PC-3 (cell line): ENCODE data around the gene EMILIN1. TPM values are rescaled to one million over a fixed set of nuclear protein-coding genes. Genes with fewer than 3 reads are reported as not detected.

ENCODE experiments used
- ATAC-seq: fragments of 200-7000 bp; cut with Tn5 transposase; 2 replicates; pipeline ENCODE4 v1.9.1; 2020; ENCODE audit warnings: mild to moderate bottlenecking, moderate library complexity
- BruUV-seq: library from RNA; stranded (reverse); fragments of 400-500 nt; replicated peaks from 2 replicates; lab custom pipeline; 2021; lab: Mats Ljungman, UMichigan
- CTCF ChIA-PET: fragments of 300-600 bp; sonication (Branson Sonifier 250); formaldehyde crosslinking; loops from one replicate; lab custom pipeline; 2022; ENCODE audit warnings: antibody characterized with exemption; lab: Charles Lee
- POLR2A ChIA-PET: fragments of 300-600 bp; sonication (Branson Sonifier 250); formaldehyde crosslinking; loops from one replicate; lab custom pipeline; 2022; ENCODE audit warnings: antibody characterized with exemption; ENCODE audit not compliant: unreplicated experiment; lab: Charles Lee
- DNase-seq: peaks from one replicate; pipeline ENCODE4 v3.0.0-alpha.2; 2015
- H2AFZ ChIP-seq: fragments of 300-600 bp; sonication (generic); 2 replicates; pipeline ENCODE4 v1.6.0; 2016; ENCODE audit warnings: antibody characterized with exemption, low read length
- H3F3A ChIP-seq: fragments of 300-600 bp; sonication (generic); one replicate; pipeline ENCODE4 v1.6.0; 2017; ENCODE audit warnings: antibody characterized with exemption, low read length, control low read depth, mild to moderate bottlenecking; ENCODE audit not compliant: unreplicated experiment
- H3K27ac ChIP-seq: fragments of 300-600 bp; sonication (generic); 2 replicates; pipeline ENCODE4 v1.5.1; 2016; ENCODE audit warnings: mild to moderate bottlenecking, low read length
- H3K27me3 ChIP-seq: fragments of 300-600 bp; sonication (generic); 2 replicates; pipeline ENCODE4 v1.6.1; 2016; ENCODE audit warnings: low read length, mixed read lengths
- H3K36me3 ChIP-seq: fragments of 300-600 bp; sonication (generic); 2 replicates; pipeline ENCODE4 v1.6.1; 2016; ENCODE audit warnings: low read depth, mixed run types, low read length, mixed read lengths
- H3K4me1 ChIP-seq: fragments of 300-600 bp; sonication (generic); 2 replicates; pipeline ENCODE4 v1.5.1; 2016; ENCODE audit warnings: low read length; ENCODE audit not compliant: insufficient read depth
- H3K4me2 ChIP-seq: fragments of 300-600 bp; sonication (generic); 2 replicates; pipeline ENCODE4 v1.6.0; 2016; ENCODE audit warnings: low read length
- H3K4me3 ChIP-seq: fragments of 300-600 bp; sonication (generic); 2 replicates; pipeline ENCODE4 v1.5.1; 2016; ENCODE audit warnings: mild to moderate bottlenecking, low read length, mixed read lengths
- H3K79me2 ChIP-seq: fragments of 300-600 bp; sonication (generic); 2 replicates; pipeline ENCODE4 v1.6.1; 2017; ENCODE audit warnings: low read length, mixed read lengths
- H3K9ac ChIP-seq: fragments of 300-600 bp; sonication (generic); 2 replicates; pipeline ENCODE4 v1.6.0; 2016; ENCODE audit warnings: mild to moderate bottlenecking, low read length
- H3K9me2 ChIP-seq: fragments of 300-600 bp; sonication (generic); replicated peaks from 2 replicates; pipeline ENCODE4 v1.6.1; 2016; ENCODE audit warnings: mixed run types, low read length, mixed read lengths
- H3K9me3 ChIP-seq: fragments of 300-600 bp; sonication (generic); 2 replicates; pipeline ENCODE4 v1.6.1; 2016; ENCODE audit warnings: low read length, mixed read lengths
- H4K20me1 ChIP-seq: fragments of 300-600 bp; sonication (generic); 2 replicates; pipeline ENCODE4 v1.6.1; 2016; ENCODE audit warnings: low read length, mixed read lengths
- EZH2 ChIP-seq: fragments of 300-600 bp; sonication (generic); IDR thresholded peaks from one replicate; pipeline ENCODE4 v1.6.1; 2017; ENCODE audit warnings: antibody characterized with exemption, mild to moderate bottlenecking, low read length; ENCODE audit not compliant: unreplicated experiment
- EZH2phosphoT487 ChIP-seq: fragments of 300-600 bp; sonication (generic); IDR thresholded peaks from 2 replicates; pipeline ENCODE4 v1.6.1; 2018; ENCODE audit warnings: mild to moderate bottlenecking, antibody characterized with exemption, low read length, borderline replicate concordance
- intact Hi-C: fragments of 100-400 bp; cut with micrococcal nuclease; formaldehyde crosslinking; loops from 2 replicates; pipeline ENCODE4 v1.9.0; 2023
- total RNA-seq: library from RNA; depleted of rRNA; stranded (reverse); fragments of >200 nt; gene quantifications from 2 replicates; pipeline ENCODE4 v1.2.3, GENCODE V29; 2014
- TF ChIP-seq, protein P1 (sequence below): fragments of 300-600 bp; sonication (generic); conservative IDR thresholded peaks from 2 replicates; pipeline ENCODE4 v1.5.1; 2017; ENCODE audit warnings: antibody characterized with exemption, low read depth, mild to moderate bottlenecking, low read length

The EMILIN1 gene
- total RNA-seq, 1 experiment from 2014 or later = 0.69 TPM

DNA sequence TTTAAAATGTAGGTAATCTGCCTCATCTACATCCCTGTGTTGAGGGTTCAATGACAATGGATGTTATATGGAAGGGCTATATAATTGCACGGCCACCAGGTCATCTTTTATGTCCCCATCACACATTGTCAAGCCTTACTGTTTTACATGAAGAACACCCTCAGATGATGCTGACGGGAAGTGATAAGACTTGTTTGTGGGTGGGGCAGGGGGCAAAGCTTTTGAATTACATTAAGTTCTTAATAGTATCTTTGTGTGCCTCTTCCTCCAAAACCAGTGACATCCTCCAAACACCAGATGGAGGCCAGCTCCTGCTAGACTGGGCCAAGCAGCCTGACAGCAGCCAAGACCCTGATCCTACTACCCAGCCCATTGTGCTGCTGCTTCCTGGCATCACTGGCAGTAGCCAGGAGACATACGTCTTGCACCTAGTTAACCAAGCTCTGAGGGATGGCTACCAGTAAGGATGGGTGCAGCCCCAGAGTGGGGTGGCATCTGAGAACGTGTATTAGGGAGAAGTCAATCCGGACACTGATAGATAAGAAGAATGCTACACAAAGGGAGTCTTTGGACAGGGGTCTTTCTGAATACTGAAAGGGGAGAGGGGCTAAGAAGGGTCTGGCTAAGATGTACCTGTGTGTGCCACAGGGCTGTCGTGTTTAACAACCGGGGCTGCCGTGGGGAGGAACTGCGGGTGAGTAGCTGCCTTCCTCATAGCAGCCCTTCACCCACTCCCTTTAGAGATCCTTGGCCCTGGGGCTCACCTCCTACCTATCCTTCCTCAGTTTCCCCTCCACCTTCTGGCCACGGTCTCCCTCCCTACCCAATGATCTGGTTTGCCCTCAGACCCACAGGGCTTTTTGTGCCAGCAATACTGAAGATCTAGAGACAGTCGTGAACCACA lies 50.5 kb downstream of the EMILIN1 start:
- H3K9me2 ChIP-seq = no peaks in the 10 kb centered on the region
- H3K36me3 ChIP-seq = peaks cover 12% of the 10 kb centered on the region
- H3K27me3 ChIP-seq = no peaks in the 10 kb centered on the region
- TF ChIP-seq EZH2 (no peak), EZH2phosphoT487 (no peak)
- TF ChIP-seq, protein P1, sequence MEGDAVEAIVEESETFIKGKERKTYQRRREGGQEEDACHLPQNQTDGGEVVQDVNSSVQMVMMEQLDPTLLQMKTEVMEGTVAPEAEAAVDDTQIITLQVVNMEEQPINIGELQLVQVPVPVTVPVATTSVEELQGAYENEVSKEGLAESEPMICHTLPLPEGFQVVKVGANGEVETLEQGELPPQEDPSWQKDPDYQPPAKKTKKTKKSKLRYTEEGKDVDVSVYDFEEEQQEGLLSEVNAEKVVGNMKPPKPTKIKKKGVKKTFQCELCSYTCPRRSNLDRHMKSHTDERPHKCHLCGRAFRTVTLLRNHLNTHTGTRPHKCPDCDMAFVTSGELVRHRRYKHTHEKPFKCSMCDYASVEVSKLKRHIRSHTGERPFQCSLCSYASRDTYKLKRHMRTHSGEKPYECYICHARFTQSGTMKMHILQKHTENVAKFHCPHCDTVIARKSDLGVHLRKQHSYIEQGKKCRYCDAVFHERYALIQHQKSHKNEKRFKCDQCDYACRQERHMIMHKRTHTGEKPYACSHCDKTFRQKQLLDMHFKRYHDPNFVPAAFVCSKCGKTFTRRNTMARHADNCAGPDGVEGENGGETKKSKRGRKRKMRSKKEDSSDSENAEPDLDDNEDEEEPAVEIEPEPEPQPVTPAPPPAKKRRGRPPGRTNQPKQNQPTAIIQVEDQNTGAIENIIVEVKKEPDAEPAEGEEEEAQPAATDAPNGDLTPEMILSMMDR = no peak
- CTCF ChIA-PET = no interaction called here
- intact Hi-C loops = no loop called here
- no peak overlapping the region for H3K27ac ChIP-seq
- ATAC-seq (no peak), DNase-seq (no peak)
- peaks cover 9% of the 10 kb centered on the region for H3K4me1 ChIP-seq
- no peak overlapping the region for H3K4me2 ChIP-seq
- no TSS peak for BruUV-seq
- H3K9me3 ChIP-seq = no peaks in the 10 kb centered on the region
- no peaks in the 10 kb centered on the region for H3F3A ChIP-seq
- peaks cover 9% of the 10 kb centered on the region; the same call in 1 of the 2 replicates for H4K20me1 ChIP-seq
- H2AFZ ChIP-seq = no peak overlapping the region
- no peak overlapping the region for H3K4me3 ChIP-seq
- POLR2A ChIA-PET = no interaction called here
- no peak overlapping the region for H3K9ac ChIP-seq
- peaks cover 17% of the 10 kb centered on the region for H3K79me2 ChIP-seq

DNA sequence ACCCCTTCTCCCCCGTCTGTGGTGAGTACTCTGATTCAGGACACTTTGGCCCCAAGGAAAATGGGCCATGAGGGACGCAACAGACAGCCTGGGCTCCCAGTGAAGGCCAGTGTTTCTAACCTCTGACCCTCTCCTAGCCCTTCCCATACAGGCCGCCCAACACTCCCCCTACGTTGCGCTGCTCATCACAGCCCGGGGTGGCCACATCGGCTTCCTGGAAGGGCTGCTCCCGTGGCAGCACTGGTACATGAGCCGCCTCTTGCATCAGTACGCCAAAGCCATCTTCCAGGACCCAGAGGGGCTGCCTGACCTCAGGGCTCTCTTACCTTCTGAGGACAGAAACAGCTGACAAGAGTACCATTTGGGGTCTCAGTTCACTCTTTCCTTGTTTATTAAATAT lies 52.0 kb downstream of the EMILIN1 start:
- Histone ChIP-seq H3K9ac (no peak overlapping the region), H2AFZ (no peak overlapping the region), H3K4me1 (peaks cover 9% of the 10 kb centered on the region), H3K27ac (no peak overlapping the region), H3K27me3 (no peaks in the 10 kb centered on the region), H3K79me2 (peaks cover 22% of the 10 kb centered on the region), H3K36me3 (peaks cover 12% of the 10 kb centered on the region), H3F3A (no peaks in the 10 kb centered on the region), H3K4me3 (no peak overlapping the region), H4K20me1 (peaks cover 9% of the 10 kb centered on the region; the same call in 1 of the 2 replicates), H3K9me3 (no peaks in the 10 kb centered on the region), H3K4me2 (no peak overlapping the region), H3K9me2 (no peaks in the 10 kb centered on the region)
- TF ChIP-seq, protein P1 = no peak
- no peak for TF ChIP-seq EZH2
- TF ChIP-seq EZH2phosphoT487 = no peak
- CTCF ChIA-PET = no interaction called here
- BruUV-seq = no TSS peak
- POLR2A ChIA-PET = no interaction called here
- ATAC-seq (no peak), DNase-seq (no peak)
- intact Hi-C loops = no loop called here

DNA sequence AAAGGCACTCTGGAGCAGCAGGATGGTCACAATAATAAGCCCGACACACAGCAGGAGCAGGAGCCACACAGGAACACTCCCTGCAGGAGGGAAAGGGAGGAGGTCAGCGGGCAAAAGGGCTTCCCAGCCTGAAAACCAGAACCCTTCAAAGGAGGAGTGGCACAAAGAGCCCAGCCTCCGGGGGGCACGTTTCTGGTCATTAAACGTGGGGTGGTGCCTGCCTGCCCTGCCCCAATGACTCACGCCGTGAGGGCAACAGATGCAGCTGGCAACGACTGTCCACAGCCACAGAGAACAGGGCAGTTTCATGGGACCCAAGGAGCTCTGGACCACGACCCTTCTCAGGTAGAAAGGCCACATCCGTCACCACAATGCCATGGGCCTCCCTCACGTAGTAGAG lies 53.0 kb downstream of the EMILIN1 start:
- no peak for DNase-seq
- H3K4me1 ChIP-seq = peaks cover 9% of the 10 kb centered on the region
- CTCF ChIA-PET = no interaction called here
- no peak overlapping the region for H2AFZ ChIP-seq
- H3F3A ChIP-seq = no peaks in the 10 kb centered on the region
- peaks cover 9% of the 10 kb centered on the region; the same call in 1 of the 2 replicates for H4K20me1 ChIP-seq
- H3K36me3 ChIP-seq = peaks cover 12% of the 10 kb centered on the region
- TF ChIP-seq EZH2phosphoT487 (no peak), EZH2 (no peak)
- TF ChIP-seq, protein P1 = no peak
- H3K4me3 ChIP-seq = no peak overlapping the region
- intact Hi-C loops = no loop called here
- H3K9me2 ChIP-seq = no peaks in the 10 kb centered on the region
- no peaks in the 10 kb centered on the region for H3K27me3 ChIP-seq
- no TSS peak for BruUV-seq
- H3K9me3 ChIP-seq = no peaks in the 10 kb centered on the region
- H3K4me2 ChIP-seq = no peak overlapping the region
- H3K27ac ChIP-seq = no peak overlapping the region
- POLR2A ChIA-PET = no interaction called here
- ATAC-seq = no peak
- peaks cover 22% of the 10 kb centered on the region for H3K79me2 ChIP-seq
- H3K9ac ChIP-seq = no peak overlapping the region
